ENCODE results near the gene ZNF774.

- TF ChIP-seq SPI1 (IDR thresholded peaks at IDR 0.05; ENCODE audit: low read depth, low read length) (no peak), POLR2AphosphoS5 (IDR thresholded peaks at IDR 0.05; ENCODE audit: low read depth, low read length) (no peak), POLR2A (IDR thresholded peaks at IDR 0.05; ENCODE audit: low read depth, low read length) (no peak)
These were observed 37.4 kb downstream of the ZNF774 start for GRCh38 chr15:90389513-90389912.

All from GM12891 (cell line).